HepG2 (cell line): ENCODE measurements around the gene C2orf42. TPM values are rescaled to one million over a fixed set of nuclear protein-coding genes. Genes with fewer than 3 reads are reported as not detected.

Experiments used
- FOSL2 ChIP-seq: sonication (generic); formaldehyde crosslinking; IDR thresholded peaks from 2 replicates; pipeline ENCODE4 v1.4.0; 2020; ENCODE audit warnings: missing genetic modification reagents
- FOXA3 ChIP-seq: IDR thresholded peaks from 2 replicates; pipeline ENCODE4 v1.6.1; 2016; ENCODE audit warnings: missing genetic modification reagents, missing compliant biosample characterization
- IRF2 ChIP-seq: IDR thresholded peaks from 2 replicates; pipeline ENCODE4 v1.6.1; 2018; ENCODE audit warnings: missing genetic modification reagents, missing compliant biosample characterization
- ISL2 ChIP-seq: sonication (generic); formaldehyde crosslinking; IDR thresholded peaks from 2 replicates; pipeline ENCODE4 v1.5.0; 2020; ENCODE audit warnings: missing genetic modification reagents
- KMT2B ChIP-seq: IDR thresholded peaks from 2 replicates; pipeline ENCODE4 v1.6.1; 2016; ENCODE audit warnings: missing genetic modification reagents, missing compliant biosample characterization
- MED1 ChIP-seq: sonication (generic); formaldehyde crosslinking; IDR thresholded peaks from 2 replicates; pipeline ENCODE4 v1.4.0; 2020; ENCODE audit warnings: missing genetic modification reagents
- NR2C2 ChIP-seq: sonication (generic); formaldehyde crosslinking; IDR thresholded peaks from 2 replicates; pipeline ENCODE4 v1.4.0; 2020; ENCODE audit warnings: missing genetic modification reagents, mild to moderate bottlenecking, moderate library complexity, borderline replicate concordance
- RBFOX2 ChIP-seq: fragments of 200-400 bp; formaldehyde crosslinking; IDR thresholded peaks from 2 replicates; pipeline ENCODE4 v1.6.1; 2017; ENCODE audit warnings: low read depth, mild to moderate bottlenecking, low read length
- SCMH1 ChIP-seq: sonication (generic); formaldehyde crosslinking; IDR thresholded peaks from 2 replicates; pipeline ENCODE4 v1.9.0; 2021; ENCODE audit warnings: missing genetic modification reagents, mild to moderate bottlenecking, borderline replicate concordance
- SMC3 ChIP-seq: IDR thresholded peaks from 2 replicates; pipeline ENCODE4 v1.6.1; 2011; ENCODE audit warnings: low read length, improper control_type of control experiment
- SOX5 ChIP-seq: IDR thresholded peaks from 2 replicates; pipeline ENCODE4 v1.6.1; 2016; ENCODE audit warnings: borderline replicate concordance
- TEAD3 ChIP-seq: optimal IDR thresholded peaks from 2 replicates; pipeline ENCODE3; 2016; ENCODE audit warnings: borderline replicate concordance
- THAP11 ChIP-seq: IDR thresholded peaks from 2 replicates; pipeline ENCODE4 v1.6.1; 2016; ENCODE audit warnings: missing biosample characterization, missing genetic modification reagents
- ZNF335 ChIP-seq: sonication (generic); formaldehyde crosslinking; IDR thresholded peaks from 2 replicates; pipeline ENCODE4 v1.4.0; 2020; ENCODE audit warnings: missing genetic modification reagents
- ZZZ3 ChIP-seq: sonication (generic); formaldehyde crosslinking; IDR thresholded peaks from 2 replicates; pipeline ENCODE4 v1.4.0; 2020; ENCODE audit warnings: missing genetic modification reagents, mild to moderate bottlenecking, borderline replicate concordance
- polyA plus RNA-seq, 8 experiments: library from polyadenylated mRNA; depleted of rRNA in 3 of 8; stranded (reverse) in 7 of 8; unstranded in 1 of 8; fragments of >200 nt; fragmentation: Illumina TruSeq in 4 of 8; extraction: Trizol in 4 of 8; gene quantifications; 2 replicates each; pipeline versions ENCODE4 v1.2.1 to v1.2.3, GENCODE V29; 2011 to 2016; ENCODE audit warnings: low read depth in 4 of 8, missing spikeins in 1 of 8, mixed read lengths in 1 of 8; ENCODE audit not compliant: insufficient read depth in 1 of 8
- total RNA-seq, 5 experiments: library from RNA; depleted of rRNA; stranded (reverse); fragments of >200 nt; fragmentation: Illumina TruSeq; extraction: Trizol; gene quantifications; 2 replicates each; pipeline ENCODE4 v1.2.3, GENCODE V29; 2016; ENCODE audit warnings: low read depth in 1 of 5
- TF ChIP-seq, protein P1 (sequence below): sonication (generic); formaldehyde crosslinking; IDR thresholded peaks from 2 replicates; pipeline ENCODE4 v1.4.0; 2020; ENCODE audit warnings: missing genetic modification reagents, mild to moderate bottlenecking, borderline replicate concordance
- TF ChIP-seq, protein P2 (sequence below): sonication (generic); formaldehyde crosslinking; conservative IDR thresholded peaks from 2 replicates; pipeline ENCODE4 v1.4.0; 2020; ENCODE audit warnings: mild to moderate bottlenecking, missing genetic modification reagents, moderate library complexity
- TF ChIP-seq, protein P3 (sequence below): IDR thresholded peaks from 2 replicates; pipeline ENCODE4 v1.6.1; 2012; ENCODE audit warnings: low read depth, low read length, improper control_type of control experiment
- TF ChIP-seq, protein P4 (sequence below): sonication (generic); formaldehyde crosslinking; IDR thresholded peaks from 2 replicates; pipeline ENCODE4 v1.4.0; 2020; ENCODE audit warnings: missing genetic modification reagents

Gene C2orf42
- total and polyA plus RNA-seq, 2 of the 13 experiments (the other 11 are each of a cell fraction or from before 2014, with no cell fraction given), result 9.3 to 9.9 TPM

DNA sequence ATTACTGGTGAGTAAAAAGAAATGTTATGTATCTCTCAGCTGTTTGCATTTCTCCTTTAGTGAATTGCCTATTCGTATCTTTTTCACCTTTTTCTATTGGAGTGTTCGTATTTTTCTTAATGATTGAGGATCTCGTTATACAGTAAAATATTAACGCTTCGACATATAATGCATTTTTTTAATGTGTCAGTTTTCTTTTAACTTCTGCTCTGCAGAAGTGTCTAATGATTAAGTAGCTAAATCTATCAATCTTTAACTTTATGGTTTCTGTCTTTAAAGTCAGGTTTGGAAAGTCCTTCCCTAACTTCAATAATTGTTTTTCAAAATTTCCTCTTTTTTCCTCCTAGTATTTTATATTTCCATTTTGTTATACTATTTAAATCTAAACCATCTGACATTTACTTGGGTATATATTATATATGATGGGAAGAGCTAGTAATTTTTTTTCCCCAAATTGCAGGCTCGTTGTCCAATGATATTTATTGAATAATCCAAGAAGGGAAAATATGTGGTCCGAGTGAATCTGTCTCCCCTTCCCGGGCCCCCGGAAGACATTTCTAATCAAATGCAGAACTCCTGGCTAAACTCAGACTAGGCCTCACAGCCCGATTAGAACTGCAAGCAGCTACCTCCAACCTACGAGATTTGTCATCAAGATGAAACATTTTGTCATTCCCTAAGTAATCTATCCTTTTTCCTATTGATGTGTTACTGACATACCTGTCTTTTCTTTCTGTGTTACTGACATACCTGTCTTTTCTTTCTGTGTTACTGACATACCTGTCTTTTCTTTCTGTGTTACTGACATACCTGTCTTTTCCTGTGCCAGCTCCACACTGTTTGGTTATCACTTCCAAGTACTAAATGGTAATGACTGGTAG is 86.3 kb downstream of the C2orf42 start (continued):
- TF ChIP-seq IRF2 (CRISPR knock-in tag), result peak; percentile 85
- 0 out of 2 replicates have a peak, but pooled peaks have one; percentile 14 for TF ChIP-seq SMC3
- TF ChIP-seq ZZZ3 (CRISPR knock-in tag), result peak; percentile 33; the same call in 1 of the 2 replicates
- TF ChIP-seq, protein P1, sequence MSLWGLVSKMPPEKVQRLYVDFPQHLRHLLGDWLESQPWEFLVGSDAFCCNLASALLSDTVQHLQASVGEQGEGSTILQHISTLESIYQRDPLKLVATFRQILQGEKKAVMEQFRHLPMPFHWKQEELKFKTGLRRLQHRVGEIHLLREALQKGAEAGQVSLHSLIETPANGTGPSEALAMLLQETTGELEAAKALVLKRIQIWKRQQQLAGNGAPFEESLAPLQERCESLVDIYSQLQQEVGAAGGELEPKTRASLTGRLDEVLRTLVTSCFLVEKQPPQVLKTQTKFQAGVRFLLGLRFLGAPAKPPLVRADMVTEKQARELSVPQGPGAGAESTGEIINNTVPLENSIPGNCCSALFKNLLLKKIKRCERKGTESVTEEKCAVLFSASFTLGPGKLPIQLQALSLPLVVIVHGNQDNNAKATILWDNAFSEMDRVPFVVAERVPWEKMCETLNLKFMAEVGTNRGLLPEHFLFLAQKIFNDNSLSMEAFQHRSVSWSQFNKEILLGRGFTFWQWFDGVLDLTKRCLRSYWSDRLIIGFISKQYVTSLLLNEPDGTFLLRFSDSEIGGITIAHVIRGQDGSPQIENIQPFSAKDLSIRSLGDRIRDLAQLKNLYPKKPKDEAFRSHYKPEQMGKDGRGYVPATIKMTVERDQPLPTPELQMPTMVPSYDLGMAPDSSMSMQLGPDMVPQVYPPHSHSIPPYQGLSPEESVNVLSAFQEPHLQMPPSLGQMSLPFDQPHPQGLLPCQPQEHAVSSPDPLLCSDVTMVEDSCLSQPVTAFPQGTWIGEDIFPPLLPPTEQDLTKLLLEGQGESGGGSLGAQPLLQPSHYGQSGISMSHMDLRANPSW (CRISPR knock-in tag), result 0 out of 2 replicates have a peak, but pooled peaks have one; percentile 36
- TF ChIP-seq ZNF335 (CRISPR knock-in tag), result peak; percentile 57; the same call in 1 of the 2 replicates
- 0 out of 2 replicates have a peak, but pooled peaks have one; percentile 27 for TF ChIP-seq SOX5 (CRISPR knock-in tag)
- peak; percentile 34; the same call in 1 of the 2 replicates for TF ChIP-seq FOSL2 (CRISPR knock-in tag)
- peak; percentile 52 for TF ChIP-seq FOXA3 (CRISPR knock-in tag)
- 0 out of 2 replicates have a peak, but pooled peaks have one; percentile 38 for TF ChIP-seq RBFOX2
- no peak for TF ChIP-seq SCMH1 (CRISPR knock-in tag)
- peak; percentile 50; the same call in 1 of the 2 replicates for TF ChIP-seq ISL2 (CRISPR knock-in tag)
- TF ChIP-seq KMT2B (CRISPR knock-in tag), result peak; percentile 88
- TF ChIP-seq, protein P2, sequence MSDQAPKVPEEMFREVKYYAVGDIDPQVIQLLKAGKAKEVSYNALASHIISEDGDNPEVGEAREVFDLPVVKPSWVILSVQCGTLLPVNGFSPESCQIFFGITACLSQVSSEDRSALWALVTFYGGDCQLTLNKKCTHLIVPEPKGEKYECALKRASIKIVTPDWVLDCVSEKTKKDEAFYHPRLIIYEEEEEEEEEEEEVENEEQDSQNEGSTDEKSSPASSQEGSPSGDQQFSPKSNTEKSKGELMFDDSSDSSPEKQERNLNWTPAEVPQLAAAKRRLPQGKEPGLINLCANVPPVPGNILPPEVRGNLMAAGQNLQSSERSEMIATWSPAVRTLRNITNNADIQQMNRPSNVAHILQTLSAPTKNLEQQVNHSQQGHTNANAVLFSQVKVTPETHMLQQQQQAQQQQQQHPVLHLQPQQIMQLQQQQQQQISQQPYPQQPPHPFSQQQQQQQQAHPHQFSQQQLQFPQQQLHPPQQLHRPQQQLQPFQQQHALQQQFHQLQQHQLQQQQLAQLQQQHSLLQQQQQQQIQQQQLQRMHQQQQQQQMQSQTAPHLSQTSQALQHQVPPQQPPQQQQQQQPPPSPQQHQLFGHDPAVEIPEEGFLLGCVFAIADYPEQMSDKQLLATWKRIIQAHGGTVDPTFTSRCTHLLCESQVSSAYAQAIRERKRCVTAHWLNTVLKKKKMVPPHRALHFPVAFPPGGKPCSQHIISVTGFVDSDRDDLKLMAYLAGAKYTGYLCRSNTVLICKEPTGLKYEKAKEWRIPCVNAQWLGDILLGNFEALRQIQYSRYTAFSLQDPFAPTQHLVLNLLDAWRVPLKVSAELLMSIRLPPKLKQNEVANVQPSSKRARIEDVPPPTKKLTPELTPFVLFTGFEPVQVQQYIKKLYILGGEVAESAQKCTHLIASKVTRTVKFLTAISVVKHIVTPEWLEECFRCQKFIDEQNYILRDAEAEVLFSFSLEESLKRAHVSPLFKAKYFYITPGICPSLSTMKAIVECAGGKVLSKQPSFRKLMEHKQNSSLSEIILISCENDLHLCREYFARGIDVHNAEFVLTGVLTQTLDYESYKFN (CRISPR knock-in tag), result peak; percentile 63
- TF ChIP-seq, protein P3, sequence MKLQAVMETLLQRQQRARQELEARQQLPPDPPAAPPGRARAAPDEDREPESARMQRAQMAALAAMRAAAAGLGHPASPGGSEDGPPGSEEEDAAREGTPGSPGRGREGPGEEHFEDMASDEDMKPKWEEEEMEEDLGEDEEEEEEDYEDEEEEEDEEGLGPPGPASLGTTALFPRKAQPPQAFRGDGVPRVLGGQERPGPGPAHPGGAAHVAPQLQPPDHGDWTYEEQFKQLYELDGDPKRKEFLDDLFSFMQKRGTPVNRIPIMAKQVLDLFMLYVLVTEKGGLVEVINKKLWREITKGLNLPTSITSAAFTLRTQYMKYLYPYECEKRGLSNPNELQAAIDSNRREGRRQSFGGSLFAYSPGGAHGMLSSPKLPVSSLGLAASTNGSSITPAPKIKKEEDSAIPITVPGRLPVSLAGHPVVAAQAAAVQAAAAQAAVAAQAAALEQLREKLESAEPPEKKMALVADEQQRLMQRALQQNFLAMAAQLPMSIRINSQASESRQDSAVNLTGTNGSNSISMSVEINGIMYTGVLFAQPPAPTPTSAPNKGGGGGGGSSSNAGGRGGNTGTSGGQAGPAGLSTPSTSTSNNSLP, result peak; percentile 53
- peak; percentile 73 for TF ChIP-seq THAP11 (CRISPR knock-in tag)
- TF ChIP-seq NR2C2 (CRISPR knock-in tag), result peak; percentile 33; the same call in 1 of the 2 replicates
- peak; percentile 69 for TF ChIP-seq MED1 (CRISPR knock-in tag)
- peak; percentile 77 for TF ChIP-seq TEAD3
- TF ChIP-seq, protein P4, sequence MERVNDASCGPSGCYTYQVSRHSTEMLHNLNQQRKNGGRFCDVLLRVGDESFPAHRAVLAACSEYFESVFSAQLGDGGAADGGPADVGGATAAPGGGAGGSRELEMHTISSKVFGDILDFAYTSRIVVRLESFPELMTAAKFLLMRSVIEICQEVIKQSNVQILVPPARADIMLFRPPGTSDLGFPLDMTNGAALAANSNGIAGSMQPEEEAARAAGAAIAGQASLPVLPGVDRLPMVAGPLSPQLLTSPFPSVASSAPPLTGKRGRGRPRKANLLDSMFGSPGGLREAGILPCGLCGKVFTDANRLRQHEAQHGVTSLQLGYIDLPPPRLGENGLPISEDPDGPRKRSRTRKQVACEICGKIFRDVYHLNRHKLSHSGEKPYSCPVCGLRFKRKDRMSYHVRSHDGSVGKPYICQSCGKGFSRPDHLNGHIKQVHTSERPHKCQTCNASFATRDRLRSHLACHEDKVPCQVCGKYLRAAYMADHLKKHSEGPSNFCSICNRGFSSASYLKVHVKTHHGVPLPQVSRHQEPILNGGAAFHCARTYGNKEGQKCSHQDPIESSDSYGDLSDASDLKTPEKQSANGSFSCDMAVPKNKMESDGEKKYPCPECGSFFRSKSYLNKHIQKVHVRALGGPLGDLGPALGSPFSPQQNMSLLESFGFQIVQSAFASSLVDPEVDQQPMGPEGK (CRISPR knock-in tag), result 0 out of 2 replicates have a peak, but pooled peaks have one; percentile 48
